ENCODE measurements around the gene PLCD3. TPM values are rescaled to one million over a fixed set of nuclear protein-coding genes. Genes with fewer than 3 reads are reported as not detected.

The PLCD3 gene
- total RNA-seq, 1 experiment from 2014 or later = 35.1 TPM

DNA sequence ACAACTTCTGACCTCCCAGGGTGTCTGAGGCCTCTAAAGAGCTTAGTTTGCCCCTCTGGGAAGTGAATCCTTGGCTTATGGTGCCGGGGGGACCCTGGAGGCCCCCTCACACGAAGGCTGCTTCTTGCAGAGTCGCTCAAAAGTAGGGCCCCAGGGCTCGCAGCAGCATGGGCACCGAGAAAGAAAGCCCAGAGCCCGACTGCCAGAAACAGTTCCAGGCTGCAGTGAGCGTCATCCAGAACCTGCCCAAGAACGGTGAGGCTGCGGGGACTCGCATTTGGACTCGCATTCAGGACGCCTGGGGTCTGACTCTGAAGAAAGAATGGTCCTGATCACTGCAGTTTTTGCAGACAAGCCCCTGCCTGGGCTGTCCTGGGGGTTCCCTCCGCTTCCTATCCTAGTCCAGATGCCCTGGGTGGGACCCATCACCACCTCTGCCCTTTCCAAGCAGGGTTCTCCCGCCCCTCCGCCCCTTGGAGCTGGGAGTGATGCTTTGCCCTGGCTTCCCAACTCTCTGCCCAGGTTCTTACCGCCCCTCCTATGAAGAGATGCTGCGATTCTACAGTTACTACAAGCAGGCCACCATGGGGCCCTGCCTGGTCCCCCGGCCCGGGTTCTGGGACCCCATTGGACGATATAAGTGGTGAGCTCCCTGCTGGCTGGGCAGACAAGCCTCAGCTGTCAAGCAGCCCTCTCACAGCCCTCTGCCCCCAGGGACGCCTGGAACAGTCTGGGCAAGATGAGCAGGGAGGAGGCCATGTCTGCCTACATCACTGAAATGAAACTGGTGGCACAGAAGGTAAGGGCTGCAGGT, 3.9 kb upstream of the PLCD3 start:
- ChIA-PET POLR2A (ENCODE audit: unreplicated experiment) (interaction anchor here (0.5 to 2.0 kb wide), 4 partner anchors 14 to 1997 kb away, joined by 4 to 59 read pairs (median 4); partner anchors contain the start of gene HEXIM1), CTCF (interaction anchor here (0.5 to 2.1 kb wide), 49 partner anchors 8 to 718 kb away, joined by 3 to 175 read pairs (median 6); partner anchors contain the start of genes DCAKD, HEXIM1, HEXIM2 and NMT1)
- Histone ChIP-seq H3K4me1 (ENCODE audit: insufficient read depth, low read length) (peaks cover 14% of the 10 kb centered on the region), H3K27me3 (ENCODE audit: low read length) (no peaks in the 10 kb centered on the region), H3K4me2 (ENCODE audit: low read length) (peak overlapping the region; percentile 91), H3K9me3 (ENCODE audit: low read length) (no peaks in the 10 kb centered on the region), H2AFZ (ENCODE audit: low read length) (peak overlapping the region; percentile 79), H3K79me2 (ENCODE audit: low read length) (peaks cover 16% of the 10 kb centered on the region), H3K9ac (ENCODE audit: low read length) (peak overlapping the region; percentile 46), H3K27ac (ENCODE audit: low read length) (no peak overlapping the region), H3K9me2 (replicated peaks; ENCODE audit: low read length) (no peaks in the 10 kb centered on the region), H3K4me3 (ENCODE audit: low read length) (peak overlapping the region; percentile 70), H3K36me3 (ENCODE audit: low read depth, low read length) (no peaks in the 10 kb centered on the region), H3F3A (ENCODE audit: low read length, unreplicated experiment) (peaks cover 3% of the 10 kb centered on the region), H4K20me1 (ENCODE audit: low read length) (no peaks in the 10 kb centered on the region)
- no peak for ATAC-seq
- TF ChIP-seq, protein P1, sequence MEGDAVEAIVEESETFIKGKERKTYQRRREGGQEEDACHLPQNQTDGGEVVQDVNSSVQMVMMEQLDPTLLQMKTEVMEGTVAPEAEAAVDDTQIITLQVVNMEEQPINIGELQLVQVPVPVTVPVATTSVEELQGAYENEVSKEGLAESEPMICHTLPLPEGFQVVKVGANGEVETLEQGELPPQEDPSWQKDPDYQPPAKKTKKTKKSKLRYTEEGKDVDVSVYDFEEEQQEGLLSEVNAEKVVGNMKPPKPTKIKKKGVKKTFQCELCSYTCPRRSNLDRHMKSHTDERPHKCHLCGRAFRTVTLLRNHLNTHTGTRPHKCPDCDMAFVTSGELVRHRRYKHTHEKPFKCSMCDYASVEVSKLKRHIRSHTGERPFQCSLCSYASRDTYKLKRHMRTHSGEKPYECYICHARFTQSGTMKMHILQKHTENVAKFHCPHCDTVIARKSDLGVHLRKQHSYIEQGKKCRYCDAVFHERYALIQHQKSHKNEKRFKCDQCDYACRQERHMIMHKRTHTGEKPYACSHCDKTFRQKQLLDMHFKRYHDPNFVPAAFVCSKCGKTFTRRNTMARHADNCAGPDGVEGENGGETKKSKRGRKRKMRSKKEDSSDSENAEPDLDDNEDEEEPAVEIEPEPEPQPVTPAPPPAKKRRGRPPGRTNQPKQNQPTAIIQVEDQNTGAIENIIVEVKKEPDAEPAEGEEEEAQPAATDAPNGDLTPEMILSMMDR (conservative IDR thresholded peaks at IDR 0.05; ENCODE audit: low read depth, low read length) = no peak
- TF ChIP-seq EZH2phosphoT487 (IDR thresholded peaks at IDR 0.05; ENCODE audit: borderline replicate concordance, low read length) = no peak
- TF ChIP-seq EZH2 (IDR thresholded peaks at IDR 0.05; ENCODE audit: low read length, unreplicated experiment) = no peak
- BruUV-seq (replicated peaks) = TSS peak; percentile 43
- no peak for DNase-seq
- intact Hi-C loops (cut with micrococcal nuclease) = loop anchor here (1.0 to 10.0 kb wide), 4 partner anchors 12 to 179 kb away; partner anchors contain the start of genes HEXIM1 and MAP3K14

DNA sequence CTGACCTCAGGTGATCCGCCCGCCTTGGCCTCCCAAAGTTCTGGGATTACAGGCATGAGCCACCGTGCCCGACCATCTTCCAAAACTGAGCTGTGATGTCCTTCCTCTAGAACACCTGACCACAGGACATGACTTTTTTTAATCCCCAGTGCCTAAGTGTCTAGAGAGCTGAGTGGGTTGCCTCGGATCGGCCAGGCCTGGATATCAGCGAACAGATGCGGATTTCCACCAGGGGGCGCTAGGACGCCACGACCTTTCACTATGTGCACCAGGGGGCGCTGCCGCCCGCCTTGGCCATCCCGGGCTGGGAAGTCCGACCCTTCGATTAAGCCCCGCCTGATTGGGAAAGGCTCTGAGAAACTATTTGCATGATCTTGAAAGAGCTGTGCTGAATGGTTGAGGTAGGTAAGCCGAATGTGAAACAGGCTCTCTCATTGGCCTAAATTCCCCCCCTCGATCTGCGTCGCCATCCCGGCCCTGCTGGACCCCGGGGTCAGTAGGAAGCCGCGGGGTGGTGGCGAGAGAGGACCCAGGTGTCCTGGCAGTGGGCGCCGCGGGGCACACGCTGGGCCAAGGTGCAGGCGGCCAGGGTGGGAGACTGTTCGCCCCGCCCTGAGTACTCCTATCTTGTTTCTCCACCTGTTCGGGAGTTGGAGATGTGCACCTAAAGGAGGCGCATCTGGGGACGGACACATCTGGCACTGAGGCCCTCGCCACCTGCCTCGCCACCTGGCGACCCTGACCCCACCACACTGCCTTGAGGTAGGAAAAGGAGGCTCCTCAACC, 3.1 kb upstream of the PLCD3 start, which contains the start of gene ACBD4:
Gene ACBD4, plus strand, starts transcription at position 496 of the 786 bp plus-strand sequence. CDS start 458 bp downstream, outside the sequence.
- intact Hi-C loops (cut with micrococcal nuclease) = loop anchor here (1.0 to 10.0 kb wide), 4 partner anchors 13 to 179 kb away; partner anchors contain the start of genes HEXIM1 and MAP3K14
- Histone ChIP-seq H4K20me1 (ENCODE audit: low read length) (no peaks in the 10 kb centered on the region), H3K27ac (ENCODE audit: low read length) (no peak within 1 kb of the TSS), H3F3A (ENCODE audit: low read length, unreplicated experiment) (no peaks in the 10 kb centered on the region), H3K9me2 (replicated peaks; ENCODE audit: low read length) (no peaks in the 10 kb centered on the region), H3K36me3 (ENCODE audit: low read depth, low read length) (no peaks in the 10 kb centered on the region), H3K9ac (ENCODE audit: low read length) (peak within 1 kb of the TSS; percentile 46), H3K27me3 (ENCODE audit: low read length) (no peaks in the 10 kb centered on the region), H3K4me2 (ENCODE audit: low read length) (peak within 1 kb of the TSS; percentile 91), H3K9me3 (ENCODE audit: low read length) (no peaks in the 10 kb centered on the region), H2AFZ (ENCODE audit: low read length) (peak within 1 kb of the TSS; percentile 79), H3K4me1 (ENCODE audit: insufficient read depth, low read length) (peaks cover 22% of the 10 kb centered on the region), H3K79me2 (ENCODE audit: low read length) (peaks cover 24% of the 10 kb centered on the region), H3K4me3 (ENCODE audit: low read length) (peak within 1 kb of the TSS; percentile 70)
- CTCF ChIA-PET = interaction anchor here (0.5 to 2.1 kb wide), 50 partner anchors 8 to 718 kb away, joined by 3 to 175 read pairs (median 6); partner anchors contain the start of genes DCAKD, HEXIM1, HEXIM2 and NMT1
- peak; percentile 69 for ATAC-seq
- BruUV-seq (replicated peaks) = no TSS peak
- DNase-seq = peak; percentile 99
- TF ChIP-seq EZH2 (IDR thresholded peaks at IDR 0.05; ENCODE audit: low read length, unreplicated experiment) = no peak
- TF ChIP-seq, protein P1 (conservative IDR thresholded peaks at IDR 0.05; ENCODE audit: low read depth, low read length) = peak; percentile 100
- no peak for TF ChIP-seq EZH2phosphoT487 (IDR thresholded peaks at IDR 0.05; ENCODE audit: borderline replicate concordance, low read length)
- POLR2A ChIA-PET (ENCODE audit: unreplicated experiment) = interaction anchor here (0.5 to 2.0 kb wide), 5 partner anchors 14 to 1998 kb away, joined by 4 to 59 read pairs (median 4); partner anchors contain the start of gene HEXIM1

All from PC-3 (cell line).